Neural crest cell (in vitro differentiated cells): Measurements from ENCODE around the gene KRTAP5-2. TPM values are rescaled to one million over a fixed set of nuclear protein-coding genes. Genes with fewer than 3 reads are reported as not detected.

Experiments
- DNase-seq: peaks from one replicate; pipeline ENCODE4 v3.0.0; 2021; ENCODE audit warnings: low read depth, mixed read lengths, low spot score
- H3K27ac Mint-ChIP-seq: one replicate; pipeline ENCODE4 v1.8.0; 2021; ENCODE audit warnings: mild to moderate bottlenecking, mixed read lengths; ENCODE audit not compliant: unreplicated experiment
- H3K27me3 Mint-ChIP-seq: 2 replicates; pipeline ENCODE4 v1.8.0; 2021; ENCODE audit warnings: low read depth, mild to moderate bottlenecking, mixed read lengths
- H3K36me3 Mint-ChIP-seq: 2 replicates; pipeline ENCODE4 v1.8.0; 2021; ENCODE audit warnings: low read depth, mild to moderate bottlenecking, mixed read lengths
- H3K4me1 Mint-ChIP-seq: 2 replicates; pipeline ENCODE4 v1.8.0; 2021; ENCODE audit warnings: mixed read lengths
- H3K4me3 Mint-ChIP-seq: one replicate; pipeline ENCODE4 v1.8.0; 2021; ENCODE audit warnings: mild to moderate bottlenecking, mixed read lengths
- H3K9me3 Mint-ChIP-seq: 2 replicates; pipeline ENCODE4 v1.8.0; 2021; ENCODE audit warnings: mixed read lengths
- total RNA-seq: library from RNA; stranded (reverse); gene quantifications from 2 replicates; pipeline ENCODE4 v1.2.1, GENCODE V29; 2021
- TF ChIP-seq, protein P1 (sequence below): fragments of 200-600 bp; sonication (generic); conservative IDR thresholded peaks from 2 replicates; pipeline ENCODE4 v1.5.0; 2021; ENCODE audit warnings: antibody characterized with exemption, mild to moderate bottlenecking

KRTAP5-2 gene
- total RNA-seq, 1 donor from 2014 or later: not detected

DNA sequence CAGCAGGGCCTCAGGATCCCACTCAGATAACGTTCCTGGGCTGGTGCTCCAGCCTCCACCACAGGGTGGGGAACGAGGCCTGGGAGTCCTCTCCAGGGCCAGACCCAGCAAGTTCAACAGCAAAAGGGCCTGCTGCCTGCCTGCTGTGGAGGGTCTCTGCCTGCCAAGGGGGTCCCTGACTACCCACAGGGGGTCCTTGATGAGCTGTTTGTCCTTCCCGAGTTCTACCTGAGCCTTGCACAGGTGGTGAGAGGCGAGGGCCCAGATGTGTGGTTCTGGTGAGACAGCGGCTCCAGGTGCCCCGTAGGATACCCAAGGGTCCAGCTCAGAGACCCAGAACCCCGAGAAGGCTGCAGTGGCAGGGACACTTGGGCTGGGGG, 30.4 kb downstream of the KRTAP5-2 start:
- no peaks in the 10 kb centered on the region for H3K4me1 Mint-ChIP-seq
- TF ChIP-seq, protein P1, sequence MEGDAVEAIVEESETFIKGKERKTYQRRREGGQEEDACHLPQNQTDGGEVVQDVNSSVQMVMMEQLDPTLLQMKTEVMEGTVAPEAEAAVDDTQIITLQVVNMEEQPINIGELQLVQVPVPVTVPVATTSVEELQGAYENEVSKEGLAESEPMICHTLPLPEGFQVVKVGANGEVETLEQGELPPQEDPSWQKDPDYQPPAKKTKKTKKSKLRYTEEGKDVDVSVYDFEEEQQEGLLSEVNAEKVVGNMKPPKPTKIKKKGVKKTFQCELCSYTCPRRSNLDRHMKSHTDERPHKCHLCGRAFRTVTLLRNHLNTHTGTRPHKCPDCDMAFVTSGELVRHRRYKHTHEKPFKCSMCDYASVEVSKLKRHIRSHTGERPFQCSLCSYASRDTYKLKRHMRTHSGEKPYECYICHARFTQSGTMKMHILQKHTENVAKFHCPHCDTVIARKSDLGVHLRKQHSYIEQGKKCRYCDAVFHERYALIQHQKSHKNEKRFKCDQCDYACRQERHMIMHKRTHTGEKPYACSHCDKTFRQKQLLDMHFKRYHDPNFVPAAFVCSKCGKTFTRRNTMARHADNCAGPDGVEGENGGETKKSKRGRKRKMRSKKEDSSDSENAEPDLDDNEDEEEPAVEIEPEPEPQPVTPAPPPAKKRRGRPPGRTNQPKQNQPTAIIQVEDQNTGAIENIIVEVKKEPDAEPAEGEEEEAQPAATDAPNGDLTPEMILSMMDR: no peak
- no peaks in the 10 kb centered on the region for H3K9me3 Mint-ChIP-seq
- peaks cover 20% of the 10 kb centered on the region for H3K27me3 Mint-ChIP-seq
- DNase-seq: no peak
- no peak overlapping the region for H3K27ac Mint-ChIP-seq
- no peaks in the 10 kb centered on the region for H3K36me3 Mint-ChIP-seq
- H3K4me3 Mint-ChIP-seq: no peak overlapping the region

DNA sequence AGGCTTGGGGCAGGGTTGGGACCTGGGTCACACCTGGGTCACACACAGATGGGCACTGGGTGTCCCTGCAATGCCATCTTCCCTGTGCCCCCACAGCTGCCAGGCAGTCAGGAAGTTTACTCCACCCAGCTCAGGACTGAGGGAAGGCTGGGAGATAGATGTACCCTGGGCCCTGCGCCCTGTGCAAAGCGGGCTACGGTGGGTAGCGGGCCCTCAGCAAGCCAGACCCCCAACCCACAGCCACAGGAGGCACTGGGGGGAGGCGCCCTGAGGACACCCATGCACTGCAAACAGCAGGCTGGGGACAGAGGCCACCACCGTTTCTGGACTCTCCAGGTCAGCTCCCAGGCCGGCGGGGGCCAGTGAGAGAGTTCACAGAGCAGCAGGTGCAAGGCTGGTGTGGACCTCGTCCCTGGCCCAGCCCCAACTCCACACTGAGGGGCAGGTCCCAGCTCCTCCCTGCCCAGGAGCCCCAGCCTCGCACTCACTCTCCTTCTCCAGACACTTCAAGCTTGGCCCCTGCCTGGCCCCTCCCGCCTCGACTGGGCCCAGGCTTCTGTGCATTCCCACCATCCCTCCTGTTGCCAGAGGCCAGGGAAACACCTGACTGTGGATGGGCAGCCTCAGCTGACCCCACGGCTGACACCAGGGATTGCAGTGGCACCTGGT, 30.9 kb downstream of the KRTAP5-2 start:
- no peak overlapping the region for H3K27ac Mint-ChIP-seq
- peaks cover 24% of the 10 kb centered on the region for H3K27me3 Mint-ChIP-seq
- H3K4me3 Mint-ChIP-seq: no peak overlapping the region
- no peaks in the 10 kb centered on the region for H3K36me3 Mint-ChIP-seq
- no peaks in the 10 kb centered on the region for H3K9me3 Mint-ChIP-seq
- no peak for DNase-seq
- TF ChIP-seq, protein P1: no peak
- H3K4me1 Mint-ChIP-seq: no peaks in the 10 kb centered on the region

DNA sequence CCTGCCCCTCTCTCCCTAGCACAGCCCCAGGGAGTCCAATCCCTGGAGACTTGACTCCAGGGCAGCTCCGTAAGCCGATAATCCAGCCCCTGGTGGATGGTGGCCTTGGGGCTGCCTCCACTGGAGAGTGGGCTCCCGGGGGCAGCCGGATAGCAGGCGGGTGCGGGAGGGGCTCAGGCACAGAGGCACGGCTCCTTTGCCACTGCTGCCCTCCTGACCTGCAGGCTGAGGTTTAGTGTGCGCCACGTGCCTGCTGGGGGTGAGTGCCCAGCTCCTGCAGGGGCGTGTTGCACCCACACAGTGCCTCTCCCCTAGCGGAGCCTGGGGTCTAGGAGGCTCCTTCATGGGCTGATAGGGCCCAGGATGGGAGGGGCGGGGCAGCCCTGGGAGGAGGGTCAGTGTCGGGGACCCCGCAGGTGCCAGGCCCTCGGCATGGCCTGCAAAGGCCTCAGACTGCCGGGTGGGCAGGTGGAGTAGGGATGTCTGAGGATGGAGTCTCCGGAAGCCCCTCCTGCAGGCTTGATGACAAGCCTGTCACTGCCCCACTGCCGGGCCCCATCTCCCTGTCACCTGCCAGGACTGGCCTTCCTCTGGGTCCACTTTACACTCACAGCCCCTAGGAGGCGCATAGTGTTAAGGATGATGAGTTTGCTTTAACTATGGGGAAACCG, 31.6 kb downstream of the KRTAP5-2 start:
- Mint-ChIP-seq H3K27ac (no peak overlapping the region), H3K4me3 (no peak overlapping the region), H3K4me1 (no peaks in the 10 kb centered on the region), H3K36me3 (no peaks in the 10 kb centered on the region), H3K9me3 (no peaks in the 10 kb centered on the region), H3K27me3 (peaks cover 24% of the 10 kb centered on the region)
- DNase-seq: no peak
- TF ChIP-seq, protein P1: no peak

DNA sequence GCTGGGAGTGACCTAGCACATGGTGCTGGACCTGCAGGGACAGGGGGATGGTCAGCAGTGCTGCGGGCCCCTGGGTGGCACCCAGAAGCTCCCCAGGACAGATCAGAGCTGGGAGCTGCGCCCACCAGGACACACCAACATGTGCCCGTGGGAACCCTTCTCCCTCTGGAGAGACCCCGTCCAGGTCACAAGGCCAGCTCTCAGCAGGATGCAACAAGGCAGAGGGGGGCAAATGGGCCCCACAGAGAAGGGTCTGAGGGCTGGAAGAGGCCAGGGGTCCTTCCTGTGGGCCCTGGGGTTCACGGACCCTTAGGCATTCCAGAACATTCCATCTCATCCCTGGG, 32.2 kb downstream of the KRTAP5-2 start:
- no peaks in the 10 kb centered on the region for H3K4me1 Mint-ChIP-seq
- H3K36me3 Mint-ChIP-seq: no peaks in the 10 kb centered on the region
- H3K4me3 Mint-ChIP-seq: no peak overlapping the region
- no peak overlapping the region for H3K27ac Mint-ChIP-seq
- TF ChIP-seq, protein P1: no peak
- no peak for DNase-seq
- peaks cover 23% of the 10 kb centered on the region for H3K27me3 Mint-ChIP-seq
- H3K9me3 Mint-ChIP-seq: no peaks in the 10 kb centered on the region

DNA sequence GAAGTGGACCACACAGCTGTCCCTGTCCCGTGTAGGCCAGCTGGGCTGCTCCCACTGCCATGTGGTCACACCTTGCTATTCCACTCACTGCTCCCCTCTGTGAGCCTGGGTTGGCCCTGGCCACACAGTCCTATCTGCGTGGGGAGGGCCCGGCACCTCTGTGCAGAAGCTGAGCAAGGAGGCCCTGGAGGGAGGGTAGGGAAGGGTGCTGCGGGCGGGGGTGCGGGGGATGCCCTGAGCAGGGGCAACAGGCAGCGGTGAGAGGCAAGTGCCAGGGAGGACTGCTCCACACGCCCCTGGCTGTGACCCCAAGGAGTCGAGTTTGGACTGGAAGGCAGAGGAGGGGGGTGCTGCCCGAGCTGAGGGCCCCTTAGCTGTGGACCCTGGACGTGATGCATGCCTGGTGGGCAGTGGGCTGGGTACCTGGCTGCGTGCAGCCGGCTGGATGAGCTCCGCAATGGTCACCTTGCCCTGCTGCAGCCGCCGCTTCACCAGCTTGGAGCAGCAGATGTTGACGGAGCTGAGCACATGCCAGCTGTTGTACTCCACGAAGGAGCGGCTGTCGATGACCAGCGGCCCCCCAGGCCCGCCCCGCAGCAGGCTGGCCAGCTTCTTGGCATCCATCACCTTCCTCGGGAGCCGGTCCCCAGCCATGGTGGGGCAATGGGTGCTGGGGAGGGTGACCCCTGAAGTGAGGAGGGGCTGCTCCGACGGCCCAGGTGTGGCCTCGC, 32.8 kb downstream of the KRTAP5-2 start:
- TF ChIP-seq, protein P1: no peak
- DNase-seq: no peak
- H3K4me1 Mint-ChIP-seq: no peaks in the 10 kb centered on the region
- H3K27me3 Mint-ChIP-seq: peaks cover 18% of the 10 kb centered on the region
- H3K27ac Mint-ChIP-seq: no peak overlapping the region
- no peaks in the 10 kb centered on the region for H3K36me3 Mint-ChIP-seq
- no peaks in the 10 kb centered on the region for H3K9me3 Mint-ChIP-seq
- no peak overlapping the region for H3K4me3 Mint-ChIP-seq
